GM18508 (cell line): ENCODE measurements around the gene MTMR6.

ENCODE experiments used
- ATAC-seq: cut with Tn5 transposase; IDR thresholded peaks from one replicate; pipeline ENCODE4 v1.9.1; 2021; ENCODE audit warnings: moderate number of reproducible peaks; ENCODE audit not compliant: insufficient read depth, unreplicated experiment

The MTMR6 gene

GRCh38 chr13:25224151-25224550, 63.1 kb downstream of the MTMR6 start:
- no peak for ATAC-seq

- ATAC-seq: no peak
Observed at GRCh38 chr13:25222740-25223139, 64.5 kb downstream of the MTMR6 start.

- no peak for ATAC-seq
Observed at GRCh38 chr13:25218019-25218418, 69.3 kb downstream of the MTMR6 start.

GRCh38 chr13:25217023-25217885, 70.0 kb downstream of the MTMR6 start:
- ATAC-seq: no peak

GRCh38 chr13:25215253-25215575, 72.1 kb downstream of the MTMR6 start:
- ATAC-seq: no peak

- ATAC-seq: no peak
Observed at GRCh38 chr13:25214491-25215252, 72.6 kb downstream of the MTMR6 start.

- ATAC-seq: no peak
Observed at GRCh38 chr13:25213715-25214114, 73.6 kb downstream of the MTMR6 start.

GRCh38 chr13:25210842-25211569, 76.3 kb downstream of the MTMR6 start:
- no peak for ATAC-seq

- no peak for ATAC-seq
Observed at GRCh38 chr13:25207291-25207810, 79.9 kb downstream of the MTMR6 start.

GRCh38 chr13:25204863-25205262, 82.4 kb downstream of the MTMR6 start:
- no peak for ATAC-seq

- ATAC-seq: no peak
Observed at GRCh38 chr13:25203127-25203740, 84.1 kb downstream of the MTMR6 start.

GRCh38 chr13:25200783-25201182, 86.5 kb downstream of the MTMR6 start:
- ATAC-seq: no peak

- no peak for ATAC-seq
Observed at GRCh38 chr13:25198647-25199046, 88.6 kb downstream of the MTMR6 start.

GRCh38 chr13:25196971-25197370, 90.3 kb downstream of the MTMR6 start:
- no peak for ATAC-seq
